Subcutaneous adipose tissue (tissue), 4 donors: ENCODE measurements around the gene OR4Q2. TPM values are rescaled to one million over a fixed set of nuclear protein-coding genes. Genes with fewer than 3 reads are reported as not detected.

ENCODE experiments used
- CTCF ChIP-seq: fragments of 450-650 bp; IDR thresholded peaks from one replicate; pipeline ENCODE4 v1.5.1; 2016; ENCODE audit warnings: low read depth, mild to moderate bottlenecking, control low read depth, antibody characterized with exemption, moderate library complexity
- total RNA-seq, 4 donors: library from RNA; depleted of rRNA; stranded (reverse); fragments of >200 nt; gene quantifications; one replicate each; pipeline ENCODE4 v1.1.0, GENCODE V29; 2016

OR4Q2 gene
- total RNA-seq, 4 donors from 2014 or later: not detected

GRCh38 chr14:20031058-20031457 is 29.1 kb downstream of the OR4Q2 start:
- no peak for TF ChIP-seq CTCF

GRCh38 chr14:20035449-20035848 is 33.5 kb downstream of the OR4Q2 start:
- no peak for TF ChIP-seq CTCF

GRCh38 chr14:20035938-20036337 is 34.0 kb downstream of the OR4Q2 start, which contains the start of gene OR4K13:
OR4K13 (minus strand) TSS chr14:20036038; CDS start chr14:20034758, 1,280 bp downstream.
- no peak for TF ChIP-seq CTCF

- TF ChIP-seq CTCF: no peak
Observed at GRCh38 chr14:20044243-20044642, 42.3 kb downstream of the OR4Q2 start.

- no peak for TF ChIP-seq CTCF
Observed at GRCh38 chr14:20048202-20048601, 46.2 kb downstream of the OR4Q2 start.

Other genes starting within 250 kb of the OR4Q2 start
- not detected for gene OR4M1, start 228.7 kb upstream of the OR4Q2 start, total RNA-seq
- gene OR4N2, start 198.4 kb upstream of the OR4Q2 start, total RNA-seq: not detected
- gene OR4K2, start 127.0 kb upstream of the OR4Q2 start, total RNA-seq: not detected
- gene OR4K5, start 81.6 kb upstream of the OR4Q2 start, total RNA-seq: not detected
- not detected for gene OR4K1, start 71.2 kb upstream of the OR4Q2 start, total RNA-seq
- not detected for gene OR4K15, start 26.6 kb upstream of the OR4Q2 start, total RNA-seq
- gene OR4K14, start 17.1 kb downstream of the OR4Q2 start, total RNA-seq: not detected
- not detected for gene OR4K13, start 33.9 kb downstream of the OR4Q2 start, total RNA-seq
- gene OR4L1, start 57.9 kb downstream of the OR4Q2 start, total RNA-seq: not detected
- gene OR4K17, start 108.6 kb downstream of the OR4Q2 start, total RNA-seq: not detected
- gene OR4N5, start 136.7 kb downstream of the OR4Q2 start, total RNA-seq: not detected
- gene OR11G2, start 188.7 kb downstream of the OR4Q2 start, total RNA-seq: not detected
- gene OR11H6, start 221.5 kb downstream of the OR4Q2 start, total RNA-seq: not detected
- not detected for gene OR11H7, start 226.8 kb downstream of the OR4Q2 start, total RNA-seq
- gene OR11H4, start 237.1 kb downstream of the OR4Q2 start, total RNA-seq: not detected